HG02642 (cell line): ENCODE measurements around the gene TFAM.

Experiments used
- ATAC-seq: cut with Tn5 transposase; IDR thresholded peaks from one replicate; pipeline ENCODE4 v1.9.1; 2021; ENCODE audit warnings: mild to moderate bottlenecking; ENCODE audit not compliant: unreplicated experiment, poor library complexity

TFAM gene

GRCh38 chr10:58431903-58432302 is 46.7 kb downstream of the TFAM start:
- no peak for ATAC-seq

GRCh38 chr10:58433066-58433465 is 47.9 kb downstream of the TFAM start:
- no peak for ATAC-seq

GRCh38 chr10:58433571-58433970 is 48.4 kb downstream of the TFAM start:
- no peak for ATAC-seq

GRCh38 chr10:58435297-58435985 is 50.2 kb downstream of the TFAM start:
- ATAC-seq = no peak

GRCh38 chr10:58436071-58436470 is 50.9 kb downstream of the TFAM start:
- no peak for ATAC-seq

- ATAC-seq = no peak
Measured at GRCh38 chr10:58438340-58438871, 53.2 kb downstream of the TFAM start.

- ATAC-seq = no peak
Measured at GRCh38 chr10:58438986-58439385, 53.8 kb downstream of the TFAM start.

- ATAC-seq = no peak
Measured at GRCh38 chr10:58439632-58440364, 54.6 kb downstream of the TFAM start.

GRCh38 chr10:58440484-58440883 is 55.3 kb downstream of the TFAM start:
- ATAC-seq = no peak

- ATAC-seq = no peak
Measured at GRCh38 chr10:58444321-58444720, 59.1 kb downstream of the TFAM start.

- ATAC-seq = no peak
Measured at GRCh38 chr10:58444876-58445275, 59.7 kb downstream of the TFAM start.

- no peak for ATAC-seq
Measured at GRCh38 chr10:58448121-58448935, 63.1 kb downstream of the TFAM start.
